Mesenchymal stem cell (in vitro differentiated cells and primary cell): Measurements from ENCODE around the gene CDC42BPG.

Experiments used
- DNase-seq: peaks from one replicate; pipeline ENCODE4 v3.0.0-alpha.2; 2013
- H2AFZ ChIP-seq: one replicate; pipeline ENCODE4 v1.6.1; 2013; ENCODE audit warnings: low read depth, mild to moderate bottlenecking, control low read depth, inconsistent platforms, low read length, moderate library complexity
- H2AK5ac ChIP-seq: 2 replicates; pipeline ENCODE4 v1.6.1; 2013; ENCODE audit warnings: low read length, moderate library complexity, mild to moderate bottlenecking, inconsistent platforms; ENCODE audit not compliant: severe bottlenecking
- H2BK120ac ChIP-seq: one replicate; pipeline ENCODE4 v1.6.1; 2013; ENCODE audit warnings: low read depth, mild to moderate bottlenecking, inconsistent platforms, low read length, moderate library complexity
- H2BK12ac ChIP-seq, 2 experiments: one replicate each; pipeline ENCODE4 v1.6.1; 2013; ENCODE audit warnings: inconsistent platforms in 2 of 2, low read length in 2 of 2, mild to moderate bottlenecking in 2 of 2, moderate library complexity in 2 of 2, control low read depth in 1 of 2
- H2BK15ac ChIP-seq: one replicate; pipeline ENCODE4 v1.6.1; 2013; ENCODE audit warnings: mild to moderate bottlenecking, low read depth, inconsistent platforms; ENCODE audit not compliant: poor library complexity, severe bottlenecking
- H2BK5ac ChIP-seq: 2 replicates; pipeline ENCODE4 v1.6.1; 2013; ENCODE audit warnings: low read depth, mild to moderate bottlenecking, low read length, control low read depth, inconsistent platforms; ENCODE audit not compliant: poor library complexity, severe bottlenecking
- H3K14ac ChIP-seq, 2 experiments: one replicate each; pipeline ENCODE4 v1.6.1; 2013; ENCODE audit warnings: inconsistent platforms in 2 of 2, low read length in 2 of 2, control low read depth in 1 of 2, mild to moderate bottlenecking in 1 of 2, moderate library complexity in 1 of 2
- H3K18ac ChIP-seq, 2 experiments: one replicate each; pipeline ENCODE4 v1.6.1; 2013; ENCODE audit warnings: inconsistent platforms in 2 of 2, low read length in 2 of 2, control low read depth in 1 of 2, low read depth in 1 of 2, mild to moderate bottlenecking in 1 of 2
- H3K23ac ChIP-seq, 2 experiments: one replicate each; pipeline ENCODE4 v1.6.1; 2013; ENCODE audit warnings: inconsistent platforms in 2 of 2, low read length in 2 of 2, mild to moderate bottlenecking in 2 of 2, moderate library complexity in 2 of 2, control low read depth in 1 of 2
- H3K27ac ChIP-seq: 2 replicates; pipeline ENCODE4 v1.5.1; 2013; ENCODE audit warnings: mild to moderate bottlenecking, moderate library complexity, low read length, control low read depth, inconsistent platforms; ENCODE audit not compliant: poor library complexity, severe bottlenecking
- H3K27me3 ChIP-seq, 2 experiments: 2 replicates each; pipeline versions ENCODE4 v1.6.1 to v1.7.0; 2013; ENCODE audit warnings: low read length in 2 of 2, mild to moderate bottlenecking in 2 of 2, moderate library complexity in 2 of 2, control low read depth in 1 of 2, inconsistent platforms in 1 of 2; ENCODE audit not compliant: control insufficient read depth in 1 of 2, insufficient read depth in 1 of 2
- H3K36me3 ChIP-seq, 2 experiments: 2 replicates each; pipeline versions ENCODE4 v1.6.1 to v1.7.0; 2013; ENCODE audit warnings: low read length in 2 of 2, control low read depth in 1 of 2, inconsistent platforms in 1 of 2, low read depth in 1 of 2, mild to moderate bottlenecking in 1 of 2; ENCODE audit not compliant: insufficient read depth in 2 of 2, control insufficient read depth in 1 of 2
- H3K4ac ChIP-seq, 2 experiments: one replicate each; pipeline ENCODE4 v1.6.1; 2013; ENCODE audit warnings: inconsistent platforms in 2 of 2, low read length in 2 of 2, mild to moderate bottlenecking in 2 of 2, moderate library complexity in 2 of 2, control low read depth in 1 of 2, low read depth in 1 of 2
- H3K4me1 ChIP-seq: 2 replicates; pipeline ENCODE4 v1.6.1; 2013; ENCODE audit warnings: low read depth, low read length, control low read depth; ENCODE audit not compliant: control insufficient read depth, insufficient read depth
- H3K4me2 ChIP-seq: 2 replicates; pipeline ENCODE4 v1.6.1; 2013; ENCODE audit warnings: low read length, mild to moderate bottlenecking, inconsistent platforms; ENCODE audit not compliant: poor library complexity, severe bottlenecking
- H3K4me3 ChIP-seq, 2 experiments: 2 replicates each; pipeline versions ENCODE4 v1.5.1 to v1.7.0; 2013; ENCODE audit warnings: low read length in 2 of 2, mild to moderate bottlenecking in 2 of 2, control low read depth in 1 of 2, low read depth in 1 of 2; ENCODE audit not compliant: insufficient read depth in 1 of 2
- H3K79me1 ChIP-seq: replicated peaks from 2 replicates; pipeline ENCODE4 v1.6.1; 2013; ENCODE audit warnings: mild to moderate bottlenecking, control low read depth, low read length, inconsistent platforms; ENCODE audit not compliant: poor library complexity, severe bottlenecking
- H3K9ac ChIP-seq: 2 replicates; pipeline ENCODE4 v1.7.0; 2013; ENCODE audit warnings: mild to moderate bottlenecking, low read length, moderate library complexity
- H3K9me3 ChIP-seq: 2 replicates; pipeline ENCODE4 v1.7.0; 2013; ENCODE audit warnings: mild to moderate bottlenecking, low read length; ENCODE audit not compliant: control insufficient read depth
- H4K8ac ChIP-seq: one replicate; pipeline ENCODE4 v1.6.1; 2013; ENCODE audit warnings: inconsistent platforms, mild to moderate bottlenecking, low read length, moderate library complexity
- H4K91ac ChIP-seq: one replicate; pipeline ENCODE4 v1.6.1; 2013; ENCODE audit warnings: mild to moderate bottlenecking, low read length, inconsistent platforms
- WGBS: methylation state at CpG from one replicate; pipeline ENCODE4 v1.1.7; 2013; ENCODE audit warnings: mixed read lengths; 5-methylcytosine and 5-hydroxymethylcytosine counted together

The CDC42BPG gene

GRCh38 chr11:64859542-64860414 is 15.3 kb upstream of the CDC42BPG start:
- H2BK15ac ChIP-seq = no peak overlapping the region
- H3K18ac ChIP-seq = no peak overlapping the region
- peak overlapping the region in 1 of 2 experiments; percentile 55 for H3K14ac ChIP-seq
- no peak overlapping the region for H3K4me2 ChIP-seq
- H4K91ac ChIP-seq = no peak overlapping the region
- WGBS = 96% methylated on average over 33 of the region's 33 CpGs
- no peak for DNase-seq
- H2AFZ ChIP-seq = no peak overlapping the region
- peaks cover 64% of the 10 kb centered on the region for H3K4me1 ChIP-seq
- no peak overlapping the region for H3K9ac ChIP-seq
- H2AK5ac ChIP-seq = no peak overlapping the region
- no peak overlapping the region for H3K27ac ChIP-seq
- H2BK12ac ChIP-seq = no peak overlapping the region
- no peak overlapping the region for H3K4me3 ChIP-seq
- peaks cover 36 to 55% of the 10 kb centered on the region in 2 experiments for H3K36me3 ChIP-seq
- H2BK120ac ChIP-seq = no peak overlapping the region
- no peak overlapping the region for H2BK5ac ChIP-seq
- H3K23ac ChIP-seq = no peak overlapping the region
- no peaks in the 10 kb centered on the region for H3K27me3 ChIP-seq
- peaks cover 17% of the 10 kb centered on the region for H3K79me1 ChIP-seq
- no peaks in the 10 kb centered on the region for H3K9me3 ChIP-seq
- H4K8ac ChIP-seq = no peak overlapping the region
- no peak overlapping the region for H3K4ac ChIP-seq

GRCh38 chr11:64858467-64859263 is 14.2 kb upstream of the CDC42BPG start:
- H2BK120ac ChIP-seq = no peak overlapping the region
- peak overlapping the region; percentile 28 to 65 for H2BK12ac ChIP-seq
- H4K8ac ChIP-seq = peak overlapping the region; percentile 48
- H3K9ac ChIP-seq = no peak overlapping the region
- H3K4me3 ChIP-seq = no peak overlapping the region
- peaks cover 65% of the 10 kb centered on the region for H3K4me1 ChIP-seq
- H3K27me3 ChIP-seq = no peaks in the 10 kb centered on the region
- no peak overlapping the region for H3K4ac ChIP-seq
- DNase-seq = no peak
- H3K27ac ChIP-seq = no peak overlapping the region
- H3K23ac ChIP-seq = no peak overlapping the region
- peaks cover 20% of the 10 kb centered on the region for H3K79me1 ChIP-seq
- H2AFZ ChIP-seq = no peak overlapping the region
- H3K14ac ChIP-seq = no peak overlapping the region
- H2BK5ac ChIP-seq = no peak overlapping the region
- peaks cover 47 to 66% of the 10 kb centered on the region in 2 experiments for H3K36me3 ChIP-seq
- H2BK15ac ChIP-seq = peak overlapping the region; percentile 45
- 80% methylated on average over 19 of the region's 19 CpGs for WGBS
- no peak overlapping the region for H3K4me2 ChIP-seq
- peak overlapping the region; percentile 19 for H2AK5ac ChIP-seq
- H3K18ac ChIP-seq = peak overlapping the region in 1 of 2 experiments; percentile 81
- no peaks in the 10 kb centered on the region for H3K9me3 ChIP-seq
- peak overlapping the region; percentile 19 for H4K91ac ChIP-seq

- WGBS = 98% methylated on average over 6 of the region's 6 CpGs
- Histone ChIP-seq H4K91ac (peak overlapping the region; percentile 73), H2BK12ac (peak overlapping the region; percentile 70 to 72), H2AK5ac (peak overlapping the region; percentile 94), H3K4me2 (no peak overlapping the region), H2AFZ (no peak overlapping the region), H3K27me3 (no peaks in the 10 kb centered on the region), H4K8ac (peak overlapping the region; percentile 78), H2BK15ac (peak overlapping the region; percentile 45), H2BK5ac (no peak overlapping the region), H3K79me1 (peaks cover 31% of the 10 kb centered on the region), H3K4ac (peak overlapping the region in 1 of 2 experiments; percentile 9), H3K27ac (no peak overlapping the region), H3K18ac (peak overlapping the region; percentile 50 to 52), H3K4me3 (no peak overlapping the region), H2BK120ac (no peak overlapping the region), H3K36me3 (peaks cover 51 to 78% of the 10 kb centered on the region in 2 experiments), H3K23ac (no peak overlapping the region), H3K9ac (no peak overlapping the region), H3K9me3 (no peaks in the 10 kb centered on the region), H3K4me1 (peaks cover 64% of the 10 kb centered on the region), H3K14ac (peak overlapping the region in 1 of 2 experiments; percentile 75)
- DNase-seq = no peak
These were observed 13.0 kb upstream of the CDC42BPG start for GRCh38 chr11:64857485-64857884.
